ENCODE data around the gene STIP1. TPM values are rescaled to one million over a fixed set of nuclear protein-coding genes. Genes with fewer than 3 reads are reported as not detected.

The STIP1 gene
- total and polyA plus RNA-seq, 7 donors, result 124 to 207 (median 171) TPM

- H3K27ac ChIP-seq, result peak overlapping the region; percentile 98
- H3K27me3 ChIP-seq (ENCODE audit: insufficient read depth in 3 of 3, low read length in 2 of 3), result no peaks in the 10 kb centered on the region
- peak overlapping the region; percentile 87 for H3K4me3 ChIP-seq
- TF ChIP-seq CTCF (IDR thresholded peaks at IDR 0.05), result no peak
- peak; percentile 4 to 16 (median 15) for ATAC-seq
- H3K4me1 ChIP-seq, result peaks cover 14% of the 10 kb centered on the region
- 0 to 2% (median 1%) methylated on average over 20 to 32 of the region's 32 CpGs for WGBS, 3 donors
- intact Hi-C loops (cut with DNase I), result no loop called here
- no peaks in the 10 kb centered on the region for H3K9me3 ChIP-seq
- H3K36me3 ChIP-seq (ENCODE audit: insufficient read depth in 1 of 2, low read depth in 1 of 2), result peaks cover 0 to 3% of the 10 kb centered on the region in 2 donors
- DNase-seq, result no peak
Observed at GRCh38 chr11:64165481-64165841, 20.5 kb upstream of the STIP1 start.

DNA sequence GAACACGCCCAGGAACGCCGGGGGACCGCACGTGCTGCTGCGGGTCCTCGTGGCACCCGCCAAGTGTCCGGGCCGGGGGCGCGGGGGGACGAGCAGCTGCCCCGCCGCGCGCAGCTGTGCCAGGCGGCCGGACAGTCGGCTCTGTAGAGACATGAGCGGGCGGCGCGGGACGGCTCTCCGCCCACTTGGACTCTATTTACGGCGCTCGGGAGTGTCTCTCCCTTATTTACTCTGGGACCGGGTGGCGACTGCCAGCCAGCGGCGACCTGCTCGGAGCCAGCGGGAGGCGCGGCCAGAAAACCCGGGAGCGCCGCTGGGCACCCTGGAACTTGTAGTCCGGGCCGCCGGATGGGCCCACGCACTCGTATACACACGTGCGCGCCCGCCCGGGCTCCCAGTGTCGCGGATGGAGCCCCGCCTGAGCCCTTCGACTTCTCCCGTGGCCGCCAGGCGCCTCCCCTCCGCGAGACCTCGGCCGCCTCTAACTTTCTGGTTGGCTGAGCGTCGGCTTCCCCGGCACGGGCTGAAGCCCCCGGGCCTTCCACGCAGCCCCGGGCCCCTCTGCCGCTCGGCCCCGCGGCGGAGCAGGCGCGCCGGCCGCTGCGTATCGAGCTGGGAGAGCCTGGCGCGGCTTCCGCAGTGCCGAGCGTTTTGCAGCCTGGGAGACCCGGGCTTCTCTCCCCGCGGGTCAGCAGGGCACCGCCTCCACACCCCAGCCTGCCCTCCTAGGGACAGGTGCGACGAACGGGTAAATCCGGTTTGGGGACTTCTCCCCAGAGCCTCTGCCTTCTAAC, 19.9 kb upstream of the STIP1 start, which contains the start of gene MACROD1:
Gene MACROD1 (minus strand): TSS at position 272 of the 794 bp plus-strand sequence. CDS start 119 bp downstream, at position 153.
- peak; percentile 81 to 83 (median 82) for ATAC-seq

DNA sequence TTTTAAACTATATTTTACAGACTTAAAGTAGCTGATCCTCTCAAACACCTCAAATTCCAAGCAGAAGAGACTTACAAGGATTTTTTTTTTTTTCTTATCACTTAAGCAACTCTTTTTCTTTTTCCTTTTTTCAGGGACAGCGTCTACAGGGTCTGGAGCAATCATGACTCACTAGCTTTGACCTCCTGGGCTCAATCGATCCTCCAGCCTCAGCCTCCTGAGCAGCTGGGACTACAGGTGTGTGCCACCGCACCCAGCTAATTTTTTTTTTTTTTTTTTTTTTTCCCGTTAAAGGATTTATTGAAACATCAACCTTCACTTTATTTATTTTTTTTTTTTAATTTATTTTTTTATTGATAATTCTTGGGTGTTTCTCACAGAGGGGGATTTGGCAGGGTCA, 15.6 kb upstream of the STIP1 start:
- Histone ChIP-seq H3K27me3 (ENCODE audit: insufficient read depth in 3 of 3, low read length in 2 of 3) (no peaks in the 10 kb centered on the region), H3K4me1 (peaks cover under 1% of the 10 kb centered on the region), H3K27ac (no peak overlapping the region), H3K9me3 (no peaks in the 10 kb centered on the region), H3K4me3 (no peak overlapping the region), H3K36me3 (ENCODE audit: insufficient read depth in 1 of 2, low read depth in 1 of 2) (no peaks in the 10 kb centered on the region)
- DNase-seq (no peak), ATAC-seq (no peak)
- WGBS, 3 donors, result 90 to 93% (median 91%) methylated on average over 4 of the region's 4 CpGs
- no peak for TF ChIP-seq CTCF (IDR thresholded peaks at IDR 0.05)
- intact Hi-C loops (cut with DNase I), result no loop called here

More for the DNA sequence above, 19.9 kb upstream of the STIP1 start, which contains the start of gene MACROD1:
- TF ChIP-seq CTCF (IDR thresholded peaks at IDR 0.05), result no peak
- Histone ChIP-seq H3K27me3 (ENCODE audit: insufficient read depth in 3 of 3, low read length in 2 of 3) (no peaks in the 10 kb centered on the region), H3K9me3 (no peaks in the 10 kb centered on the region), H3K27ac (peak within 1 kb of the TSS; percentile 98), H3K36me3 (ENCODE audit: insufficient read depth in 1 of 2, low read depth in 1 of 2) (peaks cover 0 to 3% of the 10 kb centered on the region in 2 donors), H3K4me3 (peak within 1 kb of the TSS; percentile 87), H3K4me1 (peaks cover 14% of the 10 kb centered on the region)
- peak; percentile 93 to 96 for DNase-seq
- intact Hi-C loops (cut with DNase I), result loop anchor here in 1 of 2 donors (2.0 kb wide), 1 partner anchor 15 kb away; no protein-coding TSS in a partner anchor
- 1 to 2% (median 1%) methylated on average over 45 to 92 of the region's 92 CpGs for WGBS, 3 donors

GRCh38 chr11:64173616-64174355, 12.2 kb upstream of the STIP1 start:
- 92 to 94% (median 93%) methylated on average over 4 of the region's 4 CpGs for WGBS, 3 donors

More at GRCh38 chr11:64173616-64174355, 12.2 kb upstream of the STIP1 start:
- ATAC-seq (peak in 2 of 4 donors; percentile 62 to 74), DNase-seq (no peak)
- Histone ChIP-seq H3K36me3 (ENCODE audit: insufficient read depth in 1 of 2, low read depth in 1 of 2) (no peaks in the 10 kb centered on the region), H3K27me3 (ENCODE audit: insufficient read depth in 3 of 3, low read length in 2 of 3) (no peaks in the 10 kb centered on the region), H3K27ac (peak overlapping the region; percentile 41), H3K4me3 (no peak overlapping the region), H3K9me3 (no peaks in the 10 kb centered on the region), H3K4me1 (no peaks in the 10 kb centered on the region)
- intact Hi-C loops (cut with DNase I), result no loop called here
- no peak for TF ChIP-seq CTCF (IDR thresholded peaks at IDR 0.05)

Measured in psoas muscle (tissue), 8 donors.